KMS-11 (cell line): ENCODE results near the gene FNDC7.

ENCODE experiments used
- H2AFZ ChIP-seq: fragments of 200-600 bp; sonication (generic); 2 replicates; pipeline ENCODE4 v1.6.1; 2016; ENCODE audit warnings: antibody characterized with exemption, mixed run types, low read depth
- H3K27ac ChIP-seq: fragments of 200-600 bp; sonication (generic); 2 replicates; pipeline ENCODE4 v1.6.1; 2016; ENCODE audit warnings: mild to moderate bottlenecking, mixed run types
- H3K27me3 ChIP-seq: fragments of 200-600 bp; sonication (generic); 2 replicates; pipeline ENCODE4 v1.6.1; 2017; ENCODE audit warnings: mild to moderate bottlenecking, low read depth, mixed run types, moderate library complexity; ENCODE audit not compliant: insufficient read depth
- H3K36me3 ChIP-seq: fragments of 200-600 bp; sonication (generic); 2 replicates; pipeline ENCODE4 v1.6.1; 2017; ENCODE audit warnings: mild to moderate bottlenecking, mixed run types; ENCODE audit not compliant: insufficient read depth
- H3K4me1 ChIP-seq: fragments of 200-600 bp; sonication (generic); 2 replicates; pipeline ENCODE4 v1.6.1; 2016; ENCODE audit warnings: mild to moderate bottlenecking, low read depth, mixed run types; ENCODE audit not compliant: poor library complexity, severe bottlenecking
- H3K4me2 ChIP-seq: fragments of 200-600 bp; sonication (generic); 2 replicates; pipeline ENCODE4 v1.7.0; 2016; ENCODE audit warnings: mild to moderate bottlenecking, mixed run types
- H3K4me3 ChIP-seq: fragments of 200-600 bp; sonication (generic); IDR thresholded peaks from 2 replicates; pipeline ENCODE4 v1.6.1; 2017; ENCODE audit warnings: low read depth, low read length, mixed read lengths; ENCODE audit not compliant: insufficient read depth
- H3K79me2 ChIP-seq: fragments of 200-600 bp; sonication (generic); 2 replicates; pipeline ENCODE4 v1.6.1; 2016; ENCODE audit warnings: low read depth, mixed run types; ENCODE audit not compliant: insufficient read depth
- H3K9ac ChIP-seq: fragments of 200-600 bp; sonication (generic); 2 replicates; pipeline ENCODE4 v1.6.1; 2016; ENCODE audit warnings: mild to moderate bottlenecking, mixed run types
- H4K20me1 ChIP-seq: fragments of 200-600 bp; sonication (generic); 2 replicates; pipeline ENCODE4 v1.6.1; 2016; ENCODE audit warnings: mild to moderate bottlenecking, mixed run types; ENCODE audit not compliant: insufficient read depth
- CTCF ChIP-seq: fragments of 200-600 bp; sonication (generic); conservative IDR thresholded peaks from 2 replicates; pipeline ENCODE4 v1.6.1; 2017; ENCODE audit warnings: low read depth, mild to moderate bottlenecking, antibody characterized with exemption, low read length, moderate library complexity, mixed read lengths

The FNDC7 gene

GRCh38 chr1:108742253-108742652 lies 29.5 kb downstream of the FNDC7 start:
- no peak for TF ChIP-seq CTCF
- Histone ChIP-seq H3K4me2 (no peak overlapping the region), H3K36me3 (no peaks in the 10 kb centered on the region), H3K27ac (no peak overlapping the region), H3K9ac (no peak overlapping the region), H4K20me1 (no peaks in the 10 kb centered on the region), H3K27me3 (no peaks in the 10 kb centered on the region), H3K79me2 (no peaks in the 10 kb centered on the region), H3K4me1 (peaks cover 19% of the 10 kb centered on the region), H3K4me3 (no peak overlapping the region), H2AFZ (no peak overlapping the region)

DNA sequence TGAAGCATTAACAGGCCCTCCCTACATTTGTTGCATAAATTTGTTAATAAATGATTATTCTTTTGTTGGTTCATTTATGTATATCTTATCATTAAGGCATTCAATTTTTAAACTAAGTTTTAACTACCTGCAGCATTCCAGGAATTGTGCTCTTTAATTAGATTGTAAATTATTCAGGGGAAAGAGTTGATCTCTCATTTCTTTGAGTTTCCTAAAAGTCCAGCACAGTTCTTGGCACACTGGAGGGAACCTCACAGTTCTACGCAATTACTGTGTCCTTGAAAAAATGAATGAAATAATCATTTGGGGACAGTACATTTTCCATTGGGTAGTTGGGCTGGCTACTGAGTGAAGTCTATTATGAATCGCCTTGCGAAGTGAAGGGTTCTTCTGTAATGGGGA lies 33.3 kb downstream of the FNDC7 start:
- Histone ChIP-seq H3K9ac (no peak overlapping the region), H3K79me2 (no peaks in the 10 kb centered on the region; the same call in 1 of the 2 replicates), H3K4me3 (no peak overlapping the region)

DNA sequence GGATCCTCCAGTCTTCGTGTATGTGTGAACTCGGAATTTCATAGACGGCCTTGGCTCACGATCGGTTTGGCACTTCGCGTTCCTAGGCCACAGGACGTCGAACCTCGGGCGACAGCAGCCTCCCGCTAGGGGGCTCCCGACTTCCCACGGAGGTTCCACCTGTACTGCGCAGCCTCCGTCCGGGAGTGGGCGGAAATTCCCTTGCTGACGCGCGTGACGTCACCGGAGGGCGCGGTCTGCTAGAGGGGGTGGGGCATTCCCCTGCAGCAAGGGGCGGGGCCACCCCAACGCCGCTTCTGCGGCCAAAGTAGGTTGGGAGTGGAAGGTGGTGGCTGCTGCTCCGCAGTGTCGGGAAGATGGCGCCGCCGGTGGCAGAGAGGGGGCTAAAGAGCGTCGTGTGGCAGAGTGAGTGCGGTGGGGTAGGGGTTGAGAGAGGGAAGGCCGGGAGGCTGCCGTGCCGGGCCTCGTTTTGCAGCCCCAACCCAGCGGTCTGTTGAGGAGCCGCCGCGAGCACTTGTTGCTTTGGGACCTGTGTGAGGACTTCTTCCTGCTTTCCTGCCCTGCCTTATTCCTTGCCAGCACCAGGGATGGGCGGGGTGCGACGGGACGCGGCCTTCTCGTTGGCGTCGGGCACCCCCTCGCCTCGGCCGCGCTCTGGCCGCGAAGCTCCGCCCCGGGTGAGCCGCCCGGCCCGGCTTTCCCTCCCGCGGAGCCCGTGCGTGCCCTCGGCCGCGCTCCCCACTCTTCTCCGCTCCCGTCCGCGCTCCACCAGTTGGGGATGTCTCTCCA lies 33.9 kb downstream of the FNDC7 start, which contains the start of gene STXBP3:
TSS of gene STXBP3 (plus strand) at position 293 of the 789 bp plus-strand sequence. CDS start at position 357, 64 bp downstream.
- Histone ChIP-seq H3K4me1 (peaks cover 15% of the 10 kb centered on the region), H3K36me3 (no peaks in the 10 kb centered on the region), H3K4me2 (peak within 1 kb of the TSS; percentile 56), H3K79me2 (no peaks in the 10 kb centered on the region; the same call in 1 of the 2 replicates), H2AFZ (peak within 1 kb of the TSS; percentile 71), H4K20me1 (no peaks in the 10 kb centered on the region), H3K4me3 (no peak within 1 kb of the TSS), H3K9ac (peak within 1 kb of the TSS; percentile 69), H3K27me3 (no peaks in the 10 kb centered on the region), H3K27ac (peak within 1 kb of the TSS; percentile 71)
- TF ChIP-seq CTCF: peak; percentile 71

More for the DNA sequence above, 33.3 kb downstream of the FNDC7 start:
- Histone ChIP-seq H3K27ac (no peak overlapping the region), H3K27me3 (no peaks in the 10 kb centered on the region), H3K4me1 (peaks cover 21% of the 10 kb centered on the region), H4K20me1 (no peaks in the 10 kb centered on the region), H3K4me2 (no peak overlapping the region), H3K36me3 (no peaks in the 10 kb centered on the region), H2AFZ (peak overlapping the region; percentile 71)
- no peak for TF ChIP-seq CTCF

DNA sequence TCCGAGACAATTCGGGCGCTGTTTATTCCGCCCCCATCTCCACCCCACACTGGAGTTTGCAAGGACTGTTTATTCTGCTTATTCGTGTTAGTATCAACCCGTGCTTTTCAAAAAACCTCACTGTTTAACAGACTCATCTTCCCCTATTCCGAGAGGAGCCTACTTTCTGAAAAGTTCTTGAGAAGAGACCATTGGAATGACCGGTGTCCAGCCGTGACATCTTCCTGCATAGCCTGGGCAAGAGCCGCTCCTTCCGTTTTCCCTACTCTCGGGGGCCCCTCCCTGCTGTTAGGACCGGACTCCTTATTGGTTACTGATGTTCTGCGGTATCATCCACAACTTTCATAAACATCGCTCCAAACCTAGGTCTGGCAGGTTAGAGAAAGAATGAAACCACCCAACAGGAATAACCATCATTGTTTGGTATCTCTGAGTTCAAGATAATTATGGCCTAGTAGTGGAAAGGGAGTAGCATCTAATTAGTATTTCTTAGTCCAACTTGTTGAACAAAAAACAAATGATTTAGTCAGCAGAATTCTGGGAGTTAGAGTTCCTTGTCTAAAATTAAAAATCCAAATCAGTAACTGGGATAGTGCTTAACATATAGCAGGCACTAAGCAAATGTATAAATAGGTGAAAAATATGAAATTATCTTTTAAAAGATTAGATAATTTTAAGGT lies 34.6 kb downstream of the FNDC7 start:
- Histone ChIP-seq H3K79me2 (no peaks in the 10 kb centered on the region; the same call in 1 of the 2 replicates), H2AFZ (peak overlapping the region; percentile 69)

More for the DNA sequence above, 34.6 kb downstream of the FNDC7 start:
- peak overlapping the region; percentile 56 for H3K4me2 ChIP-seq
- H3K4me3 ChIP-seq: no peak overlapping the region
- peak overlapping the region; percentile 71 for H3K27ac ChIP-seq
- H3K9ac ChIP-seq: peak overlapping the region; percentile 69
- no peaks in the 10 kb centered on the region for H3K27me3 ChIP-seq
- H3K36me3 ChIP-seq: no peaks in the 10 kb centered on the region
- H4K20me1 ChIP-seq: no peaks in the 10 kb centered on the region
- TF ChIP-seq CTCF: no peak
- peaks cover 11% of the 10 kb centered on the region for H3K4me1 ChIP-seq
